A673 (cell line): Measurements from ENCODE around the gene AGAP5. TPM values are rescaled to one million over a fixed set of nuclear protein-coding genes. Genes with fewer than 3 reads are reported as not detected.
"Not testable (repeated sequence)": the region's sequence is repeated elsewhere in the genome, so short reads cannot be mapped to it uniquely, and the experiment has no call there.

Source experiments
- BruUV-seq: library from RNA; stranded (reverse); fragments of 400-500 nt; replicated peaks from 2 replicates; lab custom pipeline; 2021; lab: Mats Ljungman, UMichigan
- CTCF ChIA-PET: fragments of 300-600 bp; sonication (Branson Sonifier 250); formaldehyde crosslinking; loops from one replicate; lab custom pipeline; 2022; ENCODE audit warnings: antibody characterized with exemption; lab: Charles Lee
- POLR2A ChIA-PET: fragments of 300-600 bp; sonication (Branson Sonifier 250); formaldehyde crosslinking; loops from one replicate; lab custom pipeline; 2022; ENCODE audit warnings: antibody characterized with exemption; ENCODE audit not compliant: low non-redundant PET; lab: Charles Lee
- DNase-seq: peaks from one replicate; pipeline ENCODE4 v3.0.0-alpha.2; 2015; ENCODE audit warnings: low spot score
- H3K27ac ChIP-seq: fragments of 200-600 bp; sonication (generic); 2 replicates; pipeline ENCODE4 v1.5.1; 2016; ENCODE audit warnings: mixed run types, low read depth, mild to moderate bottlenecking, mixed read lengths, antibody characterized with exemption, low read length; ENCODE audit not compliant: poor library complexity, severe bottlenecking
- H3K27me3 ChIP-seq: fragments of 200-600 bp; sonication (generic); replicated peaks from 2 replicates; pipeline ENCODE4 v1.6.1; 2017; ENCODE audit warnings: mixed run types, low read depth, mild to moderate bottlenecking, mixed read lengths, antibody characterized with exemption, low read length; ENCODE audit not compliant: insufficient read depth, poor library complexity
- H3K36me3 ChIP-seq: fragments of 200-600 bp; sonication (generic); 2 replicates; pipeline ENCODE4 v1.6.1; 2016; ENCODE audit warnings: mixed run types, mild to moderate bottlenecking, mixed read lengths, antibody characterized with exemption, low read length; ENCODE audit not compliant: insufficient read depth, poor library complexity, severe bottlenecking
- H3K4me1 ChIP-seq: fragments of 200-600 bp; sonication (generic); 2 replicates; pipeline ENCODE4 v1.6.1; 2017; ENCODE audit warnings: mixed run types, mild to moderate bottlenecking, mixed read lengths, antibody characterized with exemption, low read length; ENCODE audit not compliant: insufficient read depth, poor library complexity, severe bottlenecking
- H3K4me3 ChIP-seq: fragments of 200-600 bp; sonication (generic); 2 replicates; pipeline ENCODE4 v1.5.1; 2016; ENCODE audit warnings: low read depth, mixed run types, mild to moderate bottlenecking, mixed read lengths, low read length; ENCODE audit not compliant: poor library complexity, severe bottlenecking
- H3K9me3 ChIP-seq: fragments of 200-600 bp; sonication (generic); 2 replicates; pipeline ENCODE4 v1.6.1; 2016; ENCODE audit warnings: mixed run types, low read depth, mild to moderate bottlenecking, mixed read lengths, antibody characterized with exemption, low read length; ENCODE audit not compliant: poor library complexity, severe bottlenecking
- CTCF ChIP-seq: fragments of 300-800, 200-600 bp; sonication (generic); conservative IDR thresholded peaks from 2 replicates; pipeline ENCODE4 v1.5.1; 2017; ENCODE audit warnings: low read depth, mild to moderate bottlenecking, antibody characterized with exemption, low read length, moderate library complexity, mixed read lengths
- EZH2 ChIP-seq: fragments of 200-600 bp; sonication (generic); IDR thresholded peaks from 2 replicates; pipeline ENCODE4 v1.6.1; 2017; ENCODE audit warnings: borderline replicate concordance, low read depth, mild to moderate bottlenecking, mixed read lengths, antibody characterized with exemption, low read length; ENCODE audit not compliant: poor library complexity, severe bottlenecking
- intact Hi-C: fragments of 100-400 bp; cut with micrococcal nuclease; formaldehyde crosslinking; loops from one replicate; pipeline ENCODE4 v1.10.0; 2022; ENCODE audit not compliant: unreplicated experiment
- total RNA-seq: library from RNA; stranded (reverse); gene quantifications from 2 replicates; pipeline ENCODE4 v1.2.3, GENCODE V29; 2021

Gene AGAP5
- total RNA-seq, 1 experiment from 2014 or later: 6.4 TPM

- intact Hi-C loops, POLR2A ChIA-PET, BruUV-seq, H3K27ac ChIP-seq, H3K4me1 ChIP-seq, DNase-seq, H3K36me3 ChIP-seq, H3K4me3 ChIP-seq, H3K9me3 ChIP-seq, CTCF ChIA-PET, H3K27me3 ChIP-seq: not testable (repeated sequence)
Measured at GRCh38 chr10:73665581-73665980, 32.3 kb downstream of the AGAP5 start.

DNA sequence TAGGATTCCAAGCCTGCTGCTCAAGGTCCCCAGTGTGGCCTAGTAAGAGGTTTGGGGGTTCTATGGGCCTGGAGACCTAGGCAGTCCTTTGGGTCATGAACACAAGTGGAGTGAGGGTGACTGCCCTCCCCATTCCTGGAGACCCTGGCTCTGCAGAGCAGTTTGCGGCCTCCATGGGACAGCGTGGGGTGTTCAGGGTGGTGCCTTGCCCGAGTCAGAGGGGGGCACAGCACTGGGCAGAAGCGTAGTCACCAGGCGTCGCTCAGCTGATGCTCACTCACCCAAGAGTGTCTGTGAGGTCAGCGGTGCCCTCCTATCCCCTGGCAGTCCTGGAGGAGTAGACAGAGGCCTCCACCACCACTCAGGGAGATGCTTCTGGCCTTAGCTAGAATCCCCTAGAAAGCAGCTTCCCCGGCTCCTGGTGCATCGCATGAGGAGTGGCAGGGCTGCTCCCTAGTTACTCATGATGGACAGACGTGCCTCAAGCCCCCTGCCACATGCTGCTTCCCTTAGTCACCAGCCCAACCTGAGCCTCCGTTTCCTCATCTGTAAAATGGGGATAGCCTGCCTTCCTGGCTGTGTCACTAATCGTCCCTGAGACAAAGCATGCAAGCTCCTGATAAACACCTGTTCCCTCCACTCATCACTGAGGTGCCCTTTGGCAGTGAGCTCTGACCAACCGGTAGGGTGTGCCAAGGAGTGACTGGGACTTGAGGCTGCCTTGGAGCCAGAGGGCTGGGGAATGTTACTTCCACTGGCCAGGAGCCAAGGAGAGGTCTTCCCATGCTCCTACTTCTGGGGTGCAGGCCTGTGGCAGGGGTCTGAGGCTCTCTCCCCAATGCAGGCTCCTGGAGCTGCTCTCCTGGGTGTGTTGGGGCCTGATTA is 33.5 kb downstream of the AGAP5 start:
- H3K4me3 ChIP-seq, H3K27me3 ChIP-seq, POLR2A ChIA-PET, DNase-seq, BruUV-seq, H3K4me1 ChIP-seq, H3K27ac ChIP-seq, H3K36me3 ChIP-seq, H3K9me3 ChIP-seq, intact Hi-C loops, CTCF ChIA-PET: not testable (repeated sequence)

- H3K4me1 ChIP-seq, BruUV-seq, CTCF ChIA-PET, H3K27ac ChIP-seq, H3K36me3 ChIP-seq, H3K27me3 ChIP-seq, H3K9me3 ChIP-seq, intact Hi-C loops, DNase-seq, H3K4me3 ChIP-seq: not testable (repeated sequence)
- POLR2A ChIA-PET: interaction anchor here (0.7 kb wide), 1 partner anchor 249 kb away, joined by 3 read pairs; no protein-coding TSS in a partner anchor
Measured at GRCh38 chr10:73663621-73664020, 34.3 kb downstream of the AGAP5 start.

DNA sequence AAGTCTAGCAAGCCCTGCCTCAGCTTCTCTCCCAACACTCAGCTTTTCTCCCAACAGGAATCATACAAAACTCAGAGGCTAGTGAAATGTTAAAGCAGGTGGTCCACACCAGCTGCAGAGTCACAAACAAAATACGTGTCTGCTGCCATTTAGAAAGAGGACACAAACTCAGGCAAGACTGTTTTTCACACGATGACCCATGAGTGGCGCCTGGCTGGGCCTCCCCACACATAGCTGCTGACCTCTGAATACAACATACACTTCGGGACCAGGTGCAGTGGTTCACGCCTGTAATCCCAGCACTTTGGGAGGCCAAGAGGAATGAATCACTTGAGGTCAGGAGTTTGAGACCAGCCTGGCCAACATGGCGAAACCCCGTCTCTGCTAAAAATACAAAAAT is 35.2 kb downstream of the AGAP5 start:
- DNase-seq, H3K36me3 ChIP-seq, POLR2A ChIA-PET, BruUV-seq, H3K4me1 ChIP-seq, intact Hi-C loops, H3K9me3 ChIP-seq, H3K27me3 ChIP-seq, H3K27ac ChIP-seq, CTCF ChIA-PET, H3K4me3 ChIP-seq: not testable (repeated sequence)

DNA sequence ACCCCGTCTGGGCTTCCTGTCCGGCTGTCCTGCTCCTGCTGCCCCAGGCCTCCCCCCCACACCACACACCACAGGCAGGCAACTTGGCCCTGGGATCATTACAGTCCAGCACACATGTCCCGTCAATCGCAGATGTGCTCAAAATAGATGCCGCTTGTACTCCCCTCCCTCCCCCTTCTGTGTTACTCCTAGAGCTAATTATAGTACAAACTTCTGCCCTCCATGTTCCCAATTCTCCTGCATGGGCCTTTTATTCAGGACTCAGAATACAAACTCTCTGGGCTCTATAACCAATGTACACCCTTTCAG is 42.0 kb downstream of the AGAP5 start, which contains the start of gene SYNPO2L:
Gene SYNPO2L (minus strand): TSS at position 40 of the 309 bp plus-strand sequence. CDS start 107 bp downstream, outside the sequence.
- Histone ChIP-seq H3K27me3 (no peaks in the 10 kb centered on the region), H3K4me3 (no peak within 1 kb of the TSS), H3K27ac (no peak within 1 kb of the TSS), H3K36me3 (no peaks in the 10 kb centered on the region), H3K4me1 (no peaks in the 10 kb centered on the region), H3K9me3 (no peaks in the 10 kb centered on the region)
- no peak for DNase-seq
- intact Hi-C loops: no loop called here
- no peak for TF ChIP-seq CTCF
- no peak for TF ChIP-seq EZH2
- ChIA-PET CTCF (no interaction called here), POLR2A (no interaction called here)
- BruUV-seq: no TSS peak
